Neural progenitor cell (in vitro differentiated cells): ENCODE results near the gene DAPK2.

Experiments used
- CTCF ChIP-seq: fragments of 200-600 bp; sonication (generic); IDR thresholded peaks from 2 replicates; pipeline ENCODE4 v1.5.1; 2017; ENCODE audit warnings: antibody characterized with exemption, mild to moderate bottlenecking
- EZH2 ChIP-seq: fragments of 200-600 bp; sonication (generic); IDR thresholded peaks from 2 replicates; pipeline ENCODE4 v1.6.1; 2017; ENCODE audit warnings: antibody characterized with exemption, mild to moderate bottlenecking, moderate library complexity
- EZH2phosphoT487 ChIP-seq: fragments of 200-600 bp; sonication (generic); IDR thresholded peaks from 2 replicates; pipeline ENCODE4 v1.6.1; 2017; ENCODE audit warnings: antibody characterized with exemption

- no peak for TF ChIP-seq CTCF
- TF ChIP-seq EZH2phosphoT487: no peak
- no peak for TF ChIP-seq EZH2
Observed at GRCh38 chr15:63915209-63915872, 130.9 kb downstream of the DAPK2 start.
